Upper lobe of right lung (tissue), 1 donor: Measurements from ENCODE around the gene ALG2. TPM values are rescaled to one million over a fixed set of nuclear protein-coding genes. Genes with fewer than 3 reads are reported as not detected.
"Not testable (repeated sequence)": the region's sequence is repeated elsewhere in the genome, so short reads cannot be mapped to it uniquely, and the experiment has no call there.

ENCODE experiments used
- ATAC-seq: fragments of 200-7000 bp; cut with Tn5 transposase; one replicate; pipeline ENCODE4 v1.9.1; 2020; ENCODE audit warnings: mild to moderate bottlenecking, moderate library complexity
- DNase-seq: peaks from one replicate; pipeline ENCODE4 v3.0.0-alpha.2; 2020
- H3K27ac ChIP-seq: fragments of 200-600 bp; one replicate; pipeline ENCODE4 v1.8.0; 2022
- H3K27me3 ChIP-seq: fragments of 200-600 bp; one replicate; pipeline ENCODE4 v1.8.0; 2022; ENCODE audit warnings: mild to moderate bottlenecking
- H3K36me3 ChIP-seq: fragments of 200-600 bp; one replicate; pipeline ENCODE4 v1.8.0; 2022
- H3K4me1 ChIP-seq: fragments of 200-600 bp; one replicate; pipeline ENCODE4 v1.8.0; 2022
- H3K4me3 ChIP-seq: fragments of 200-600 bp; one replicate; pipeline ENCODE4 v1.8.0; 2022; ENCODE audit warnings: mild to moderate bottlenecking
- H3K9me3 ChIP-seq: fragments of 200-600 bp; one replicate; pipeline ENCODE4 v1.8.0; 2022
- intact Hi-C: fragments of 100-400 bp; cut with DNase I; formaldehyde crosslinking; loops from one replicate; pipeline ENCODE4 v1.11.0; 2022
- total RNA-seq: library from RNA; stranded (reverse); fragmentation: NEBNext Ultra II Directional; extraction: Animal tissue kit (Norgen Biotek cat#: 25700); gene quantifications from one replicate; pipeline ENCODE4 v1.2.1, GENCODE V29; 2021
- TF ChIP-seq, protein P1 (sequence below): fragments of 200-600 bp; IDR thresholded peaks from one replicate; pipeline ENCODE4 v1.8.0; 2022; ENCODE audit warnings: antibody characterized with exemption
- donor health status: DM: no; HTN: yes; CAD: no; lungs with severe emphysema.

ALG2 gene
- total RNA-seq, 1 donor from 2014 or later, result 39.2 TPM

DNA sequence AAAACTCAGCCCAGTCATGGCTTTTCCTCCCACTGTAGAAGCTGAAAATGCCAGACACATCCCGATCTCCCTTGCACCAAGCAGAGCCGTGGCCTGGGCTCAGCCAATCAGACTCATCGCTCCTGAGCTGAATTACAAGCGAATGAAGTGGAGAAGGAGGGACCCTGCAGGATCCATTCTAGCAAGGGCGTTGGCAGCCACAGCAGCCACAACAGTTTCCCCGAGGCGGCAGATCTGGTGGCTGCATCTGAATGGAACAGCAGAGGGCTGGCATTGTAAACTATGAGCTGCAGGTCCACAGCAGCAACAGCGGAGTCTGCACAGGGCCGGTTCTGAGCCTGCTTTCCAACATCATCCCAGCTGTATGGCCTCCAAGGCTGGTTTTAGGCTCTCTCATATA is 23.8 kb downstream of the ALG2 start:
- DNase-seq (no peak), ATAC-seq (no peak)
- Histone ChIP-seq H3K27me3 (no peaks in the 10 kb centered on the region), H3K4me3 (no peak overlapping the region), H3K9me3 (no peaks in the 10 kb centered on the region), H3K4me1 (no peaks in the 10 kb centered on the region), H3K36me3 (no peaks in the 10 kb centered on the region), H3K27ac (no peak overlapping the region)
- intact Hi-C loops, result no loop called here
- TF ChIP-seq, protein P1, sequence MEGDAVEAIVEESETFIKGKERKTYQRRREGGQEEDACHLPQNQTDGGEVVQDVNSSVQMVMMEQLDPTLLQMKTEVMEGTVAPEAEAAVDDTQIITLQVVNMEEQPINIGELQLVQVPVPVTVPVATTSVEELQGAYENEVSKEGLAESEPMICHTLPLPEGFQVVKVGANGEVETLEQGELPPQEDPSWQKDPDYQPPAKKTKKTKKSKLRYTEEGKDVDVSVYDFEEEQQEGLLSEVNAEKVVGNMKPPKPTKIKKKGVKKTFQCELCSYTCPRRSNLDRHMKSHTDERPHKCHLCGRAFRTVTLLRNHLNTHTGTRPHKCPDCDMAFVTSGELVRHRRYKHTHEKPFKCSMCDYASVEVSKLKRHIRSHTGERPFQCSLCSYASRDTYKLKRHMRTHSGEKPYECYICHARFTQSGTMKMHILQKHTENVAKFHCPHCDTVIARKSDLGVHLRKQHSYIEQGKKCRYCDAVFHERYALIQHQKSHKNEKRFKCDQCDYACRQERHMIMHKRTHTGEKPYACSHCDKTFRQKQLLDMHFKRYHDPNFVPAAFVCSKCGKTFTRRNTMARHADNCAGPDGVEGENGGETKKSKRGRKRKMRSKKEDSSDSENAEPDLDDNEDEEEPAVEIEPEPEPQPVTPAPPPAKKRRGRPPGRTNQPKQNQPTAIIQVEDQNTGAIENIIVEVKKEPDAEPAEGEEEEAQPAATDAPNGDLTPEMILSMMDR, result no peak

DNA sequence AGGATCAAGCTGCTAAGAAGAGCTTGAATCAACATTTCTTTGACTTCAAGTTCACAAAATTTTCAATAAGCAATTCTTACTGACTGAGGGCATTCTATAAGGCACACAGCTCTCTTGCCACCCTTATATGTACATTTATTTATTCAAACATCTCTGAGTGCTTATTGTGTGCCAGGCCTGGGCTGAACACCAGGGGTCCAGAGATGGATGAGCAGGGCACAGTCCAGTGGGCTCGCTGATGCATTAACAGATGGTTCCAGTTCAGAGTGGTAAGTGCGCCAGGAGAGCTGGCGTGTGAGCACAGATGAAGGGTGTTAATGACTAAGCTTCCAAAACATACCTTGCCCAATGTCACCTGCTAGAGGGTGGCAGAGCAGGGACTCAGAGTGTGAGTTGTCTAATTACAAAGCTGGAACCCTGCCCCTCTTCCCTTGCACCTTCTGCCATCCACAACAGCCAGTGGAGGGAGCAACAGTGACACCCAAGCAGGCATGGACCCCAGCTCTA is 24.6 kb downstream of the ALG2 start:
- TF ChIP-seq, protein P1, result no peak
- no peak overlapping the region for H3K4me3 ChIP-seq
- DNase-seq (no peak), ATAC-seq (no peak)
- no peak overlapping the region for H3K27ac ChIP-seq
- H3K9me3 ChIP-seq, result no peaks in the 10 kb centered on the region
- no peaks in the 10 kb centered on the region for H3K36me3 ChIP-seq
- H3K27me3 ChIP-seq, result no peaks in the 10 kb centered on the region
- intact Hi-C loops, result no loop called here
- H3K4me1 ChIP-seq, result no peaks in the 10 kb centered on the region

DNA sequence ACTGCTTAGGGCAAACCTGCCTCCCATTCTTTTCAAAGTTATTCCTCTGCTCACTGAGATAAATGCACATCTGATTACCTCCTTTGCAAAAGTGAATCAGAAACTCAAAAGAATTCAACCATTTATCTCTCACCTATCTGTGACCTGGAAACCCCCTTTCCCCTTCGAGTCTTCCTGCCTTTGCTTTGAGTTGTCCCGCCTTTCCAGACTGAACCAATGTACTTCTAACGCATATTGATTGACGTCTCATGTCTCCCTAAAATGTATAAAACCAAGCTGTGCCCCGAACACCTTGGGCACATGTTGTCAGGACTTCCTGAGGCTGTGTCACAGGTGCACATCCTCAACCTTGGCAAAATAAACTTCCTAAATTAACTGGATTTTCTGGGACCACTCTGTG is 25.3 kb downstream of the ALG2 start:
- DNase-seq, H3K4me1 ChIP-seq, ATAC-seq, intact Hi-C loops, H3K36me3 ChIP-seq, H3K27me3 ChIP-seq, H3K9me3 ChIP-seq, H3K4me3 ChIP-seq, H3K27ac ChIP-seq: not testable (repeated sequence)

DNA sequence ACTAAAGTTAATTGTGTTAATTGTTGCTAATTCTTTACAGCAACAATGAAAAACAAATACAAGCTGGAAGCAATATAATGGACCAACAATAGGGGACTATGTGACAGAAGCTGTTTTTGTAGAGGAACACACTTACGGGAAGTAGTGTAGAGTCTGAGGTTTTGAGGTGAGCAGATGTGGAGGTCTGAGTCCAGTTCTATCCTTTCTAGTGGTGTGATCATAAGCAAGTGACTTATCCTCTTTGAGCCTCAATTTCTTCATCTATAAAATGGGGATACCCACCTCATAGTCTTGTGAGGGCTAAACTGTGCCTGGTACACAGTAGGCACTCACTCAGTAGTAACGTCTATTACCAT is 28.3 kb downstream of the ALG2 start:
- Histone ChIP-seq H3K4me3 (no peak overlapping the region), H3K36me3 (no peaks in the 10 kb centered on the region), H3K9me3 (no peaks in the 10 kb centered on the region), H3K27ac (no peak overlapping the region), H3K4me1 (no peaks in the 10 kb centered on the region), H3K27me3 (peaks cover 8% of the 10 kb centered on the region)
- no peak for ATAC-seq
- DNase-seq, result no peak
- TF ChIP-seq, protein P1, result no peak
- intact Hi-C loops, result no loop called here

DNA sequence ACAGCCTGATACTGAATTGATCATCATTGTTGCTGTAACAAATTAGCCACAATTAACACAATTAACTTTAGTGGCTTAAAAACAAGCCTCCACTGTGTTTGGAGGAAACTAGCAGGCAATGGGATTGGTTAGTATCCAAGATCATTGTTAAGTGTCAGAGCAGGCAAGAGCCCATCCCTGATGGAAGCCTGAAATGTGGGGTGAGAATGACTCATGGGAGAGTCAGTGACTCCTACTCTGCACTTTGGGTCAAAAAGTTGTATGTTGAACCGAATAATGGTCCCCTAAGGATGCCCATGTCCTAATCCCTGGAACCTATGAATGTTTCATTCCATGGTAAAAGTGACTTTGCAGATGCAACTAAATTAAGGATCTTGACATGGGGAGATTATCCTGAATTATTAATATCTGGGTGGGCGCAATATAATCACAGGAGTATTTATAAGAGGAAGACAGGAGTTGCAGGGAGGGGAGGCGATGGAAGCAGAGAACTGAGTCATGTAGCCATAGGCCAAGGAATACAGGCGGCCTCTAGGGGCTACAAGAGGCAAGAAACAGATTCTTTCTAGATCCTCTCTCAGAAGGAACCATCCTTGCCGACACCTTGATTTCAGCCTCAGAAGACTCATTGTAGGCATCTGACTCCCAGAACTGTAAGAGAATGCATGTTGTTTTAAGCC is 28.8 kb downstream of the ALG2 start:
- TF ChIP-seq, protein P1, result no peak
- Histone ChIP-seq H3K9me3 (no peaks in the 10 kb centered on the region), H3K27me3 (peaks cover 10% of the 10 kb centered on the region), H3K4me3 (no peak overlapping the region), H3K36me3 (no peaks in the 10 kb centered on the region), H3K4me1 (no peaks in the 10 kb centered on the region), H3K27ac (no peak overlapping the region)
- intact Hi-C loops, result no loop called here
- ATAC-seq (no peak), DNase-seq (no peak)

DNA sequence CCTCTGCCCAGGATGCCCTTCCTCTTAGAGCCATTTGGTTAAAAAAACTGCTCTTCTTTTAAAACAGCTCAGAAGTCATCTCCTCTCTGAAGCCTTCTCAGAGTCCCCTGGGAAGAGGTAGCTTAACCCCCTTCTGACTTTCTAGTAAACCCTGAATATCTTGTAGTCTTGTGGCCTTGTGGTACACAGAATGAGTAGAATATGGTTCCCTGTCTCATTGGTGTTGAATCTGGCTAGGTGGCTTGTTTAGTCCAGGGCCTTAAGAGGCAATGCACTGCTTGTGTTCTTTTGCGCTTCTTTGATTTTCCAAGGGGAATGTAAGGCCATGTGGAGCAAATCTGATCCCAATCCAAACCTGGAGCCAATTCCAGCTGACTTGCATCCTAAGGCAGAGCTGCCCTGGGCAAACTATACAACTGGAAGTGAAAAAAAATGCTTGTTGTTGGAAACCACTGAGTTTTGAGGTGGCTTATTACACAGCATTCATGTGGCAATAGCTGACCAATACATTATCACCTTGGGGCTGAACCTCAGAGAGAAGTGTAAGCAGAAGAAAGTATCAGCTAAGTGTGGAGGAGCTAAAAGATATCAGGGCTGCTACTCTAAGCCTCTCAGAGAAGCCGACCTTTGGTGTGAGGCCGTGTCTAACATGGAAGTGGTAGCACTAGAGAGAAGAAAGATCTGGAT is 31.0 kb downstream of the ALG2 start:
- H3K4me1 ChIP-seq, result no peaks in the 10 kb centered on the region
- TF ChIP-seq, protein P1, result no peak
- intact Hi-C loops, result no loop called here
- H3K27ac ChIP-seq, result no peak overlapping the region
- H3K9me3 ChIP-seq, result no peaks in the 10 kb centered on the region
- H3K27me3 ChIP-seq, result peaks cover 10% of the 10 kb centered on the region
- ATAC-seq (no peak), DNase-seq (no peak)
- no peaks in the 10 kb centered on the region for H3K36me3 ChIP-seq
- no peak overlapping the region for H3K4me3 ChIP-seq
